MCF 10A (cell line): ENCODE data around the gene DSG3. TPM values are rescaled to one million over a fixed set of nuclear protein-coding genes. Genes with fewer than 3 reads are reported as not detected.

Experiments
- BruUV-seq: library from RNA; stranded (reverse); fragments of 400-500 nt; replicated peaks from 2 replicates; lab custom pipeline; 2021; lab: Mats Ljungman, UMichigan
- CTCF ChIA-PET: fragments of 300-600 bp; sonication (Branson Sonifier 250); formaldehyde crosslinking; extraction: SDS; loops from one replicate; lab custom pipeline; 2021; ENCODE audit warnings: antibody characterized with exemption, inconsistent platforms; lab: Yijun Ruan, JAX
- POLR2A ChIA-PET: fragments of 300-600, 350-650 bp; sonication (Branson Sonifier 250); formaldehyde crosslinking; extraction: SDS; loops from one replicate; lab custom pipeline; 2020; ENCODE audit warnings: antibody characterized with exemption, inconsistent platforms; lab: Yijun Ruan, JAX
- DNase-seq: peaks from one replicate; pipeline ENCODE4 v3.0.0-alpha.2; 2018; ENCODE audit not compliant: unreplicated experiment
- H3K27ac Mint-ChIP-seq: one replicate; pipeline ENCODE4 v1.8.0; 2022; ENCODE audit warnings: mild to moderate bottlenecking, low read depth, mixed read lengths; ENCODE audit not compliant: unreplicated experiment
- H3K27me3 Mint-ChIP-seq: one replicate; pipeline ENCODE4 v1.8.0; 2022; ENCODE audit warnings: mixed read lengths; ENCODE audit not compliant: insufficient read depth, unreplicated experiment
- H3K36me3 Mint-ChIP-seq: one replicate; pipeline ENCODE4 v1.8.0; 2022; ENCODE audit warnings: mild to moderate bottlenecking, moderate library complexity, mixed read lengths; ENCODE audit not compliant: insufficient read depth, unreplicated experiment
- H3K4me1 Mint-ChIP-seq: one replicate; pipeline ENCODE4 v1.8.0; 2022; ENCODE audit warnings: mixed read lengths; ENCODE audit not compliant: insufficient read depth, unreplicated experiment
- H3K4me3 Mint-ChIP-seq: one replicate; pipeline ENCODE4 v1.8.0; 2022; ENCODE audit warnings: mild to moderate bottlenecking, moderate library complexity, mixed read lengths; ENCODE audit not compliant: unreplicated experiment
- H3K9me3 Mint-ChIP-seq: one replicate; pipeline ENCODE4 v1.8.0; 2022; ENCODE audit warnings: mixed read lengths; ENCODE audit not compliant: unreplicated experiment
- intact Hi-C: fragments of 100-400 bp; cut with micrococcal nuclease; formaldehyde crosslinking; loops from 2 replicates; pipeline ENCODE4 v1.14.1; 2022
- total RNA-seq: library from RNA; stranded (reverse); gene quantifications from 2 replicates; pipeline ENCODE4 v1.2.3, GENCODE V29; 2022
- TF ChIP-seq, protein P1 (sequence below): fragments of 200-600 bp; IDR thresholded peaks from one replicate; pipeline ENCODE4 v1.8.0; 2022; ENCODE audit warnings: antibody characterized with exemption, mild to moderate bottlenecking; ENCODE audit not compliant: unreplicated experiment

The DSG3 gene
- total RNA-seq, 1 experiment from 2014 or later, result 68.5 TPM

DNA sequence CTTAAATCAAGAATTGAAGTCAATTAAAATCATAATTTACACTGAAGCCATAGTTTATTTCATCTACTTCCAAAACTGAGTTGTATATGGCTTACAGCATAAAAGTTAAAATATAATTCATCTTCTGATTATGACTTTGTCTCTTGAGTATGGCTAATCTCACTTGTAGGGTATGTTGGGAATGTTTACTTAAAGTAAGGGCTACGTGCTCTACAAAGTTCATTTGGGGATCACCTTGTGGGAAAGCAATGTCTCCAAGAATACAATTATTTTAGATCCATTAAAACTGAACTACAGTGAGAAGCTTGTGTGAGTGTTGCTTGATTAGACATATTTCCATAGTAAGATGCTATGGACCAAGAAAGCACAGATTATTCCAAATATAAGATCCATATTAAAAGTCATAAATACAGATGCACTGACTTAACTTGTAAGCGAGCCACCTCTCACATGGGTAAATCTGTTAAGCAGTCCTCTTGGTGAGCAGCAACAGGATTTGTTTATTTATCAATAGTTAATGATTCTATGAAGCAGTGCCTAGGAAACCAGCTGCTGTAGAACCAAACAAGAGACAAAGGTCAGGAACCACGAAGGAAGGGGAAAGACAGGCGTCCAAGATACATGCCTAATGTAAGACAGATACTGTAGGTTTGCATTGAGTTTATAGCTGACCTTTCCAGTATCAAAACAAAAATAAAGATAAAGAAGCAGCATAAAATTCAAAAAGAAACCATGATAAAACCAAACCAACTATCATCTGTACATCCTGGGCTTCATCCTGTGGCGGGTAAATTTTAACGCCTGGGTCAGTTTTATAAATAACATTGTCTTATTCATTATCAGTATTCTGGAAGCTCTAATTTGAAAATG is 46.1 kb upstream of the DSG3 start:
- BruUV-seq, result no TSS peak
- TF ChIP-seq, protein P1, sequence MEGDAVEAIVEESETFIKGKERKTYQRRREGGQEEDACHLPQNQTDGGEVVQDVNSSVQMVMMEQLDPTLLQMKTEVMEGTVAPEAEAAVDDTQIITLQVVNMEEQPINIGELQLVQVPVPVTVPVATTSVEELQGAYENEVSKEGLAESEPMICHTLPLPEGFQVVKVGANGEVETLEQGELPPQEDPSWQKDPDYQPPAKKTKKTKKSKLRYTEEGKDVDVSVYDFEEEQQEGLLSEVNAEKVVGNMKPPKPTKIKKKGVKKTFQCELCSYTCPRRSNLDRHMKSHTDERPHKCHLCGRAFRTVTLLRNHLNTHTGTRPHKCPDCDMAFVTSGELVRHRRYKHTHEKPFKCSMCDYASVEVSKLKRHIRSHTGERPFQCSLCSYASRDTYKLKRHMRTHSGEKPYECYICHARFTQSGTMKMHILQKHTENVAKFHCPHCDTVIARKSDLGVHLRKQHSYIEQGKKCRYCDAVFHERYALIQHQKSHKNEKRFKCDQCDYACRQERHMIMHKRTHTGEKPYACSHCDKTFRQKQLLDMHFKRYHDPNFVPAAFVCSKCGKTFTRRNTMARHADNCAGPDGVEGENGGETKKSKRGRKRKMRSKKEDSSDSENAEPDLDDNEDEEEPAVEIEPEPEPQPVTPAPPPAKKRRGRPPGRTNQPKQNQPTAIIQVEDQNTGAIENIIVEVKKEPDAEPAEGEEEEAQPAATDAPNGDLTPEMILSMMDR, result no peak
- Mint-ChIP-seq H3K27me3 (no peaks in the 10 kb centered on the region), H3K27ac (no peak overlapping the region), H3K9me3 (no peaks in the 10 kb centered on the region), H3K4me3 (no peak overlapping the region), H3K36me3 (no peaks in the 10 kb centered on the region), H3K4me1 (peaks cover 8% of the 10 kb centered on the region)
- ChIA-PET CTCF (interaction anchor here (1.0 kb wide), 1 partner anchor 76 kb away, joined by 3 read pairs; no protein-coding TSS in a partner anchor), POLR2A (interaction anchor here (1.2 kb wide), 1 partner anchor 46 kb away, joined by 3 read pairs; the partner anchor contains the start of gene DSG3)
- intact Hi-C loops, result no loop called here
- no peak for DNase-seq

DNA sequence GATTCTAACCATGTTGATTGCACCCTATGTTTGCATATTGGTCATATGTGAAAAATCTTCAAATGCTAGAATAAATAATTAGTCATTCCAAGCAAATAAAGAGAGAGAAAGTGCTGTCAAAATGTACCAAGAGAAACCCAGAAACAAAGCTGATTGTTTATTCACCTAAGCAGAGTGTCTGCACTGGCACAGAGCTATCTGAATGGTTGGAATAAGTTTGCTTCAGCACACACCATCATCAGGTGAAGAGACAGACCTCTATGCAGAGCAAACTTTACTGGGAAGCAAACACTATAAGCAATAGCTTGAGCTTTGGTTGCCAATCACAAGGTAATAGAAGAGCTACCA is 45.5 kb upstream of the DSG3 start:
- Mint-ChIP-seq H3K36me3 (no peaks in the 10 kb centered on the region), H3K27ac (no peak overlapping the region), H3K4me3 (no peak overlapping the region), H3K4me1 (peaks cover 8% of the 10 kb centered on the region), H3K9me3 (no peaks in the 10 kb centered on the region), H3K27me3 (no peaks in the 10 kb centered on the region)
- TF ChIP-seq, protein P1, result no peak
- BruUV-seq, result no TSS peak
- DNase-seq, result no peak
- intact Hi-C loops, result no loop called here
- ChIA-PET POLR2A (interaction anchor here (1.2 kb wide), 1 partner anchor 46 kb away, joined by 3 read pairs; the partner anchor contains the start of gene DSG3), CTCF (interaction anchor here (0.9 kb wide), 1 partner anchor 22 kb away, joined by 5 read pairs; no protein-coding TSS in a partner anchor)

- no peak for DNase-seq
- no TSS peak for BruUV-seq
- intact Hi-C loops, result no loop called here
- no peaks in the 10 kb centered on the region for H3K9me3 Mint-ChIP-seq
- H3K4me1 Mint-ChIP-seq, result peaks cover 8% of the 10 kb centered on the region
- no peaks in the 10 kb centered on the region for H3K36me3 Mint-ChIP-seq
- ChIA-PET CTCF (no interaction called here), POLR2A (interaction anchor here (0.7 to 1.6 kb wide), 4 partner anchors 16 to 984 kb away, joined by 3 read pairs; no protein-coding TSS in a partner anchor)
- H3K27me3 Mint-ChIP-seq, result no peaks in the 10 kb centered on the region
- no peak overlapping the region for H3K4me3 Mint-ChIP-seq
- TF ChIP-seq, protein P1, result no peak
- no peak overlapping the region for H3K27ac Mint-ChIP-seq
These were observed 44.1 kb upstream of the DSG3 start for GRCh38 chr18:31403409-31403808.

GRCh38 chr18:31407649-31408048 is 39.9 kb upstream of the DSG3 start:
- DNase-seq, result no peak
- Mint-ChIP-seq H3K4me3 (no peak overlapping the region), H3K9me3 (peaks cover 9% of the 10 kb centered on the region), H3K27me3 (no peaks in the 10 kb centered on the region), H3K27ac (no peak overlapping the region), H3K4me1 (no peaks in the 10 kb centered on the region), H3K36me3 (no peaks in the 10 kb centered on the region)
- intact Hi-C loops, result no loop called here
- BruUV-seq, result no TSS peak
- POLR2A ChIA-PET, result interaction anchor here (0.7 kb wide), 1 partner anchor 9 kb away, joined by 3 read pairs; no protein-coding TSS in a partner anchor
- CTCF ChIA-PET, result no interaction called here
- TF ChIP-seq, protein P1, result no peak
